DOHH2 (cell line): ENCODE results near the gene COL1A2.

Source experiments
- H3F3A ChIP-seq: fragments of 200-600 bp; sonication (generic), shearing (Covaris generic); 2 replicates; pipeline ENCODE4 v1.6.0; 2016; ENCODE audit warnings: antibody characterized with exemption, mild to moderate bottlenecking; ENCODE audit not compliant: control insufficient read depth, insufficient read depth
- H3K27ac ChIP-seq: fragments of 200-600 bp; sonication (generic); 2 replicates; pipeline ENCODE4 v1.5.1; 2014; ENCODE audit warnings: low read depth, mild to moderate bottlenecking, low read length, moderate library complexity
- H3K27me3 ChIP-seq: fragments of 200-600 bp; sonication (generic); 2 replicates; pipeline ENCODE4 v1.6.1; 2014; ENCODE audit warnings: mild to moderate bottlenecking, low read length, mixed read lengths; ENCODE audit not compliant: control insufficient read depth
- H3K36me3 ChIP-seq: fragments of 200-600 bp; sonication (generic); 2 replicates; pipeline ENCODE4 v1.6.1; 2014; ENCODE audit warnings: mild to moderate bottlenecking, low read length, moderate library complexity, mixed read lengths; ENCODE audit not compliant: control insufficient read depth
- H3K4me1 ChIP-seq: fragments of 200-600 bp; sonication (generic); 2 replicates; pipeline ENCODE4 v1.6.1; 2014; ENCODE audit warnings: mild to moderate bottlenecking, low read length, mixed read lengths; ENCODE audit not compliant: control insufficient read depth
- H3K4me2 ChIP-seq: fragments of 200-600 bp; sonication (generic); 2 replicates; pipeline ENCODE4 v1.6.0; 2014; ENCODE audit warnings: mild to moderate bottlenecking, low read length, moderate library complexity
- H3K4me3 ChIP-seq: fragments of 200-600 bp; sonication (generic); 2 replicates; pipeline ENCODE4 v1.5.1; 2014; ENCODE audit warnings: mild to moderate bottlenecking, low read length, mixed read lengths
- H3K79me2 ChIP-seq: fragments of 200-600 bp; sonication (generic); 2 replicates; pipeline ENCODE4 v1.6.1; 2014; ENCODE audit warnings: mild to moderate bottlenecking, low read length, mixed read lengths; ENCODE audit not compliant: control insufficient read depth
- H3K9me2 ChIP-seq: fragments of 200-600 bp; sonication (generic); replicated peaks from 2 replicates; pipeline ENCODE4 v1.6.1; 2014; ENCODE audit warnings: mild to moderate bottlenecking, low read length, mixed read lengths; ENCODE audit not compliant: control insufficient read depth
- H3K9me3 ChIP-seq: fragments of 200-600 bp; sonication (generic); 2 replicates; pipeline ENCODE4 v1.6.1; 2014; ENCODE audit warnings: antibody characterized with exemption, low read length, mixed read lengths; ENCODE audit not compliant: control insufficient read depth, insufficient read depth
- H4K20me1 ChIP-seq: fragments of 200-600 bp; sonication (generic); 2 replicates; pipeline ENCODE4 v1.6.0; 2014; ENCODE audit warnings: low read depth, mild to moderate bottlenecking, antibody characterized with exemption, low read length, moderate library complexity; ENCODE audit not compliant: control insufficient read depth, insufficient read depth
- CTCF ChIP-seq: fragments of 200-600 bp; sonication (generic); IDR thresholded peaks from one replicate; pipeline ENCODE4 v1.5.1; 2014; ENCODE audit warnings: antibody characterized with exemption, mild to moderate bottlenecking, low read depth, low read length; ENCODE audit not compliant: poor library complexity, severe bottlenecking
- EZH2phosphoT487 ChIP-seq: fragments of 200-600 bp; sonication (generic); IDR thresholded peaks from 2 replicates; pipeline ENCODE4 v1.6.1; 2017; ENCODE audit warnings: borderline replicate concordance, mild to moderate bottlenecking, antibody characterized with exemption, low read length, moderate library complexity, mixed read lengths

The COL1A2 gene

GRCh38 chr7:94449151-94449725 lies 54.5 kb downstream of the COL1A2 start:
- Histone ChIP-seq H3K79me2 (no peaks in the 10 kb centered on the region), H3K27me3 (peaks cover 23% of the 10 kb centered on the region), H3K36me3 (no peaks in the 10 kb centered on the region), H3K27ac (no peak overlapping the region), H4K20me1 (no peaks in the 10 kb centered on the region), H3F3A (no peaks in the 10 kb centered on the region), H3K4me3 (no peak overlapping the region), H3K4me1 (peaks cover 4% of the 10 kb centered on the region), H3K4me2 (no peak overlapping the region), H3K9me3 (no peaks in the 10 kb centered on the region), H3K9me2 (no peaks in the 10 kb centered on the region)
- TF ChIP-seq CTCF (peak; percentile 74), EZH2phosphoT487 (no peak)

GRCh38 chr7:94450044-94450697 lies 55.5 kb downstream of the COL1A2 start:
- Histone ChIP-seq H3K36me3 (no peaks in the 10 kb centered on the region), H3K27me3 (peaks cover 16% of the 10 kb centered on the region), H3F3A (no peaks in the 10 kb centered on the region), H3K79me2 (no peaks in the 10 kb centered on the region), H3K4me3 (no peak overlapping the region), H3K9me2 (no peaks in the 10 kb centered on the region), H4K20me1 (no peaks in the 10 kb centered on the region), H3K4me2 (no peak overlapping the region), H3K4me1 (peaks cover 4% of the 10 kb centered on the region), H3K27ac (no peak overlapping the region), H3K9me3 (no peaks in the 10 kb centered on the region)
- TF ChIP-seq CTCF (no peak), EZH2phosphoT487 (no peak)

GRCh38 chr7:94451187-94451586 lies 56.5 kb downstream of the COL1A2 start:
- Histone ChIP-seq H3K4me2 (no peak overlapping the region), H3K27ac (no peak overlapping the region), H4K20me1 (no peaks in the 10 kb centered on the region), H3F3A (no peaks in the 10 kb centered on the region), H3K79me2 (no peaks in the 10 kb centered on the region), H3K27me3 (peaks cover 6% of the 10 kb centered on the region), H3K4me3 (no peak overlapping the region), H3K9me2 (no peaks in the 10 kb centered on the region), H3K4me1 (peaks cover 4% of the 10 kb centered on the region), H3K9me3 (no peaks in the 10 kb centered on the region), H3K36me3 (no peaks in the 10 kb centered on the region)
- no peak for TF ChIP-seq CTCF
- no peak for TF ChIP-seq EZH2phosphoT487
